Suprapubic skin (tissue), 3 donors: ENCODE data around the gene LCAT.

ENCODE experiments used
- EP300 ChIP-seq: sonication (generic); formaldehyde crosslinking; IDR thresholded peaks from one replicate; pipeline ENCODE4 v1.6.1; 2017; ENCODE audit warnings: antibody characterized with exemption
- POLR2A ChIP-seq, 2 donors: fragments of 450-650 bp; IDR thresholded peaks; one replicate each; pipeline ENCODE4 v1.6.1; 2017; ENCODE audit warnings: antibody characterized with exemption in 2 of 2, mild to moderate bottlenecking in 2 of 2, moderate library complexity in 2 of 2
- TF ChIP-seq, protein P1 (sequence below), 2 donors: fragments of 200-600 bp in 1 of 2; fragments of 450-650 bp in 1 of 2; sonication (generic) in 1 of 2; IDR thresholded peaks; one replicate each; pipeline ENCODE4 v1.5.1; 2016 to 2019; ENCODE audit warnings: antibody characterized with exemption in 2 of 2, mild to moderate bottlenecking in 1 of 2, moderate library complexity in 1 of 2

DNA sequence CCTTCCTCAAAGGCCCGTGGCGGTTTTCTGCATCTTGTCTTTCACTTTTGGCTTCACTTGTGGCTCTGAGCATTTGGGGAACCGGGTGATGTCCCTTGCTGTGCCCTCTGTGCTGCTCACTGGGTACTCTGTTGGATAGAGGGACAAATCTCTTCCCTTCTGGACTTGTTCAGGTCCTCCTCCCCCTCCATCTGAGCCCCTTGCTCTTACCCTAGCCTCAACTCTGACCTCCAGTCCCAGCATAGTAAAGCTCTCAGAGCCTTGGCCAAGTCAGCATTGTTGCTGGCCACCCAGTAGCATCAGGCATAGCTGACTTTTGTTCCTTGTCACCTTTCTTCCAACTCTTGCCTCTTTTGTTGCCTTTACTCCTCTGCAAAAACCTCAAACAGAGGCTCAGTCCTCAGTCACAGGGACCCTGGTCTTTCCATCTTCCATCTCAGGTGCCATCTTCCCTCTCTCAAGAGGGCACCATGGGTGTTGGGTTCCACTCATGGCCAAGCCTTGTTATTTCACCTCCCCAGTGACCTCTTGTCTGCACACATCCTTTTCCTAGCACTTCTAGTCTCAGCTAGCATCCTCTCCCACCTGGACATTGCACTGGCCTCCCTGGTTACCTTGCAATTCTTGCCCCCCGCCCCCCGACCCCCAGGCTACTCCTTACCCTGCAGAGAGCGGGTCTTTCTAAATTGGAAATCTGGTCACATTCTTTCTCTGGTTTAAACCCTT lies 6.9 kb downstream of the LCAT start:
- TF ChIP-seq, protein P1, sequence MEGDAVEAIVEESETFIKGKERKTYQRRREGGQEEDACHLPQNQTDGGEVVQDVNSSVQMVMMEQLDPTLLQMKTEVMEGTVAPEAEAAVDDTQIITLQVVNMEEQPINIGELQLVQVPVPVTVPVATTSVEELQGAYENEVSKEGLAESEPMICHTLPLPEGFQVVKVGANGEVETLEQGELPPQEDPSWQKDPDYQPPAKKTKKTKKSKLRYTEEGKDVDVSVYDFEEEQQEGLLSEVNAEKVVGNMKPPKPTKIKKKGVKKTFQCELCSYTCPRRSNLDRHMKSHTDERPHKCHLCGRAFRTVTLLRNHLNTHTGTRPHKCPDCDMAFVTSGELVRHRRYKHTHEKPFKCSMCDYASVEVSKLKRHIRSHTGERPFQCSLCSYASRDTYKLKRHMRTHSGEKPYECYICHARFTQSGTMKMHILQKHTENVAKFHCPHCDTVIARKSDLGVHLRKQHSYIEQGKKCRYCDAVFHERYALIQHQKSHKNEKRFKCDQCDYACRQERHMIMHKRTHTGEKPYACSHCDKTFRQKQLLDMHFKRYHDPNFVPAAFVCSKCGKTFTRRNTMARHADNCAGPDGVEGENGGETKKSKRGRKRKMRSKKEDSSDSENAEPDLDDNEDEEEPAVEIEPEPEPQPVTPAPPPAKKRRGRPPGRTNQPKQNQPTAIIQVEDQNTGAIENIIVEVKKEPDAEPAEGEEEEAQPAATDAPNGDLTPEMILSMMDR (IDR thresholded peaks at IDR 0.05) = no peak
- TF ChIP-seq POLR2A (IDR thresholded peaks at IDR 0.05) (no peak), EP300 (no peak)
